HEK293 (cell line): ENCODE data around the gene DIP2C.
A peak's percentile ranks its signal among the peaks of the same experiment; 100 is the strongest.

ENCODE experiments used
- CTCF ChIA-PET: fragments of 350-600 bp; formaldehyde crosslinking; extraction: SDS; loops from one replicate; lab custom pipeline; 2021; ENCODE audit warnings: antibody characterized with exemption; lab: Yijun Ruan, JAX
- POLR2A ChIA-PET: fragments of 300-600 bp; formaldehyde crosslinking; extraction: SDS; loops from one replicate; lab custom pipeline; 2020; ENCODE audit warnings: antibody characterized with exemption, inconsistent platforms; lab: Yijun Ruan, JAX
- H3K27ac ChIP-seq: fragments of 200-500 bp; sonication (Bioruptor generic); 2 replicates; pipeline ENCODE4 v1.5.1; 2014; ENCODE audit warnings: low read depth, low read length, control low read depth, inconsistent platforms; ENCODE audit errors: extremely low read depth
- H3K36me3 ChIP-seq, 2 experiments: fragments of 200-500 bp in 1 of 2; sonication (Bioruptor generic) in 1 of 2; 1 replicate in 1 of 2; 2 replicates in 1 of 2; pipeline ENCODE4 v1.5.1; 2014 to 2017; ENCODE audit warnings: inconsistent platforms in 2 of 2, low read length in 2 of 2; ENCODE audit not compliant: control insufficient read depth in 2 of 2, insufficient read depth in 1 of 2
- H3K4me1 ChIP-seq: fragments of 200-500 bp; sonication (Bioruptor generic); 2 replicates; pipeline ENCODE4 v1.5.1; 2014; ENCODE audit warnings: mild to moderate bottlenecking, low read length, inconsistent platforms; ENCODE audit not compliant: control insufficient read depth, insufficient read depth
- H3K4me3 ChIP-seq: 2 replicates; pipeline ENCODE4 v1.5.1; 2011; ENCODE audit warnings: low read depth, mild to moderate bottlenecking, control low read depth, low read length, moderate library complexity
- H3K9me3 ChIP-seq: fragments of 200-500 bp; sonication (Bioruptor generic); 2 replicates; pipeline ENCODE4 v1.5.1; 2014; ENCODE audit warnings: low read depth, low read length, inconsistent platforms; ENCODE audit not compliant: control insufficient read depth, insufficient read depth
- GLI4 ChIP-seq: fragments of 450-650 bp; formaldehyde crosslinking; IDR thresholded peaks from 2 replicates; pipeline ENCODE4 v1.5.1; 2016; ENCODE audit warnings: missing biosample characterization, missing genetic modification characterization
- MEIS1 ChIP-seq: sonication (generic); formaldehyde crosslinking; IDR thresholded peaks from 2 replicates; pipeline ENCODE4 v1.8.1; 2022; ENCODE audit warnings: missing genetic modification reagents, mild to moderate bottlenecking, borderline replicate concordance
- OVOL3 ChIP-seq: fragments of 450-650 bp; formaldehyde crosslinking; IDR thresholded peaks from 2 replicates; pipeline ENCODE4 v1.5.1; 2016; ENCODE audit warnings: missing biosample characterization, missing genetic modification characterization
- PRDM1 ChIP-seq: fragments of 450-650 bp; formaldehyde crosslinking; IDR thresholded peaks from 2 replicates; pipeline ENCODE4; 2016; ENCODE audit warnings: missing biosample characterization, missing genetic modification characterization
- SETDB1 ChIP-seq: IDR thresholded peaks from one replicate; pipeline ENCODE4 v1.6.1; 2017; ENCODE audit warnings: mild to moderate bottlenecking, low read length, moderate library complexity, mixed read lengths; ENCODE audit not compliant: insufficient read length
- YY1 ChIP-seq: fragments of 450-650 bp; formaldehyde crosslinking; IDR thresholded peaks from 2 replicates; pipeline ENCODE4 v1.5.1; 2018; ENCODE audit warnings: missing biosample characterization, missing genetic modification characterization
- ZBTB44 ChIP-seq: fragments of 450-650 bp; IDR thresholded peaks from 2 replicates; pipeline ENCODE4 v1.5.1; 2018; ENCODE audit warnings: missing biosample characterization, mild to moderate bottlenecking, missing genetic modification characterization
- ZNF112 ChIP-seq: fragments of 450-650 bp; formaldehyde crosslinking; IDR thresholded peaks from 2 replicates; pipeline ENCODE4 v1.5.0; 2017; ENCODE audit warnings: missing biosample characterization, missing genetic modification characterization
- ZNF138 ChIP-seq: fragments of 450-650 bp; formaldehyde crosslinking; IDR thresholded peaks from 2 replicates; pipeline ENCODE4 v1.5.1; 2016; ENCODE audit warnings: missing biosample characterization, missing genetic modification characterization, borderline replicate concordance
- ZNF140 ChIP-seq: fragments of 450-650 bp; formaldehyde crosslinking; IDR thresholded peaks from 2 replicates; pipeline ENCODE4 v1.5.1; 2016; ENCODE audit warnings: missing biosample characterization, missing genetic modification characterization
- ZNF175 ChIP-seq: fragments of 450-650 bp; formaldehyde crosslinking; IDR thresholded peaks from 2 replicates; pipeline ENCODE4 v1.5.1; 2016; ENCODE audit warnings: missing biosample characterization, missing genetic modification characterization
- ZNF18 ChIP-seq: fragments of 450-650 bp; formaldehyde crosslinking; IDR thresholded peaks from 2 replicates; pipeline ENCODE4 v1.5.1; 2016; ENCODE audit warnings: missing biosample characterization, missing genetic modification characterization
- ZNF223 ChIP-seq: fragments of 450-650 bp; formaldehyde crosslinking; IDR thresholded peaks from 2 replicates; pipeline ENCODE4 v1.5.1; 2016; ENCODE audit warnings: missing biosample characterization, missing genetic modification characterization
- ZNF24 ChIP-seq: fragments of 450-650 bp; formaldehyde crosslinking; IDR thresholded peaks from 2 replicates; pipeline ENCODE4 v1.5.1; 2016; ENCODE audit warnings: missing biosample characterization, missing genetic modification characterization
- ZNF335 ChIP-seq: fragments of 450-650 bp; formaldehyde crosslinking; conservative IDR thresholded peaks from 2 replicates; pipeline ENCODE4 v1.5.1; 2016; ENCODE audit warnings: missing biosample characterization, missing genetic modification characterization
- ZNF521 ChIP-seq: fragments of 450-650 bp; formaldehyde crosslinking; IDR thresholded peaks from 2 replicates; pipeline ENCODE4 v1.5.1; 2017; ENCODE audit warnings: missing biosample characterization, mild to moderate bottlenecking, missing genetic modification characterization
- ZNF664 ChIP-seq: fragments of 450-650 bp; formaldehyde crosslinking; IDR thresholded peaks from 2 replicates; pipeline ENCODE4 v1.5.1; 2016; ENCODE audit warnings: missing biosample characterization, missing genetic modification characterization
- ZNF785 ChIP-seq: fragments of 450-650 bp; formaldehyde crosslinking; IDR thresholded peaks from 2 replicates; pipeline ENCODE4 v1.5.1; 2016; ENCODE audit warnings: missing biosample characterization, missing genetic modification characterization
- ZNF843 ChIP-seq: fragments of 450-650 bp; formaldehyde crosslinking; IDR thresholded peaks from 2 replicates; pipeline ENCODE4 v1.5.1; 2016; ENCODE audit warnings: missing biosample characterization, missing genetic modification characterization
- ZSCAN30 ChIP-seq: fragments of 450-650 bp; IDR thresholded peaks from 2 replicates; pipeline ENCODE4 v1.5.1; 2018; ENCODE audit warnings: missing biosample characterization, mild to moderate bottlenecking, missing genetic modification characterization, moderate library complexity
- ZSCAN5A ChIP-seq: fragments of 450-650 bp; formaldehyde crosslinking; IDR thresholded peaks from 2 replicates; pipeline ENCODE4 v1.5.1; 2016; ENCODE audit warnings: missing biosample characterization, missing genetic modification characterization

The DIP2C gene

GRCh38 chr10:571166-571565 is 118.3 kb downstream of the DIP2C start:
- no peak overlapping the region for H3K4me3 ChIP-seq
- no peaks in the 10 kb centered on the region for H3K36me3 ChIP-seq
- H3K4me1 ChIP-seq, result no peaks in the 10 kb centered on the region
- TF ChIP-seq ZNF335, result no peak
- TF ChIP-seq ZNF18 (tag by site-specific recombination), result no peak
- no peak for TF ChIP-seq ZNF24 (tag by site-specific recombination)
- no peak for TF ChIP-seq SETDB1
- POLR2A ChIA-PET, result interaction anchor here (0.6 kb wide), 1 partner anchor 30 kb away, joined by 4 read pairs; no protein-coding TSS in a partner anchor
- H3K9me3 ChIP-seq, result no peaks in the 10 kb centered on the region
- CTCF ChIA-PET, result no interaction called here
- no peak overlapping the region for H3K27ac ChIP-seq

GRCh38 chr10:570628-571163 is 118.8 kb downstream of the DIP2C start:
- no peak for TF ChIP-seq ZNF175 (tag by site-specific recombination)
- no peak for TF ChIP-seq ZBTB44 (tag by site-specific recombination)
- no peak for TF ChIP-seq ZSCAN5A (tag by site-specific recombination)
- TF ChIP-seq PRDM1 (tag by site-specific recombination), result no peak
- TF ChIP-seq MEIS1 (CRISPR knock-in tag), result no peak
- TF ChIP-seq ZNF785, result no peak
- no peak for TF ChIP-seq ZNF223
- TF ChIP-seq ZNF138, result no peak
- TF ChIP-seq ZNF112 (tag by site-specific recombination), result no peak
- no peak for TF ChIP-seq YY1 (tag by site-specific recombination)
- TF ChIP-seq ZNF843, result no peak
- TF ChIP-seq ZSCAN30 (tag by site-specific recombination), result no peak
- no peak for TF ChIP-seq ZNF521 (tag by site-specific recombination)
- TF ChIP-seq OVOL3 (tag by site-specific recombination), result no peak
- no peak for TF ChIP-seq GLI4

GRCh38 chr10:569961-570627 is 119.4 kb downstream of the DIP2C start:
- ChIA-PET POLR2A (no interaction called here), CTCF (no interaction called here)
- H3K27ac ChIP-seq, result no peak overlapping the region
- no peaks in the 10 kb centered on the region for H3K36me3 ChIP-seq
- H3K9me3 ChIP-seq, result no peaks in the 10 kb centered on the region
- H3K4me1 ChIP-seq, result no peaks in the 10 kb centered on the region
- no peak overlapping the region for H3K4me3 ChIP-seq
- TF ChIP-seq ZNF140 (no peak), ZNF664 (0 out of 2 replicates have a peak, but pooled peaks have one; percentile 27)

More at GRCh38 chr10:570628-571163, 118.8 kb downstream of the DIP2C start:
- no peak overlapping the region for H3K27ac ChIP-seq
- no peaks in the 10 kb centered on the region for H3K9me3 ChIP-seq
- CTCF ChIA-PET, result no interaction called here
- no peaks in the 10 kb centered on the region for H3K36me3 ChIP-seq
- POLR2A ChIA-PET, result interaction anchor here (0.6 kb wide), 1 partner anchor 31 kb away, joined by 4 read pairs; no protein-coding TSS in a partner anchor
- no peaks in the 10 kb centered on the region for H3K4me1 ChIP-seq
- H3K4me3 ChIP-seq, result no peak overlapping the region
